Prostate gland (tissue), 2 donors: ENCODE data around the gene FOXG1. TPM values are rescaled to one million over a fixed set of nuclear protein-coding genes. Genes with fewer than 3 reads are reported as not detected.

Experiments used
- DNase-seq: peaks from one replicate; pipeline ENCODE4 v3.0.0-alpha.2; 2019; ENCODE audit warnings: low spot score
- H3K27ac ChIP-seq, 2 donors: fragments of 200-600 bp; sonication (generic); 2 replicates each; pipeline ENCODE4 v1.5.1; 2017 to 2019
- H3K27me3 ChIP-seq: fragments of 200-600 bp; sonication (generic); replicated peaks from 2 replicates; pipeline ENCODE4 v1.5.1; 2019; ENCODE audit not compliant: insufficient read depth
- H3K36me3 ChIP-seq, 2 donors: fragments of 200-600 bp; sonication (generic); 1 replicate in 1 of 2; 2 replicates in 1 of 2; pipeline versions ENCODE4 v1.5.1 to v1.8.1; 2017 to 2019
- H3K4me1 ChIP-seq: fragments of 200-600 bp; sonication (generic); replicated peaks from 2 replicates; pipeline ENCODE4 v1.5.1; 2019
- H3K4me3 ChIP-seq, 2 donors: fragments of 200-600 bp; sonication (generic); 2 replicates each; pipeline ENCODE4 v1.5.1; 2017 to 2019
- H3K9me3 ChIP-seq: fragments of 200-600 bp; sonication (generic); 2 replicates; pipeline ENCODE4 v1.5.1; 2017
- CTCF ChIP-seq, 4 experiments: fragments of 200-600 bp in 2 of 4; fragments of 450-650 bp in 2 of 4; sonication (generic) in 2 of 4; IDR thresholded peaks; 1 replicate in 3 of 4; 2 replicates in 1 of 4; pipeline ENCODE4 v1.5.1; 2016 to 2019; ENCODE audit warnings: antibody characterized with exemption in 4 of 4, mild to moderate bottlenecking in 2 of 4, moderate library complexity in 2 of 4
- POLR2A ChIP-seq: fragments of 450-650 bp; IDR thresholded peaks from one replicate; pipeline ENCODE4 v1.6.1; 2016; ENCODE audit warnings: antibody characterized with exemption, mild to moderate bottlenecking
- POLR2AphosphoS5 ChIP-seq: sonication (generic); formaldehyde crosslinking; IDR thresholded peaks from one replicate; pipeline ENCODE4 v1.6.1; 2017; ENCODE audit warnings: antibody characterized with exemption
- WGBS: methylation state at CpG from one replicate; pipeline ENCODE4 v1.1.5; 2018; 5-methylcytosine and 5-hydroxymethylcytosine counted together
- intact Hi-C: fragments of 100-400 bp; cut with DNase I; formaldehyde crosslinking; loops from one replicate; pipeline ENCODE4 v1.14.2; 2022
- total RNA-seq, 2 donors: library from RNA; depleted of rRNA; stranded (reverse); fragments of >200 nt; gene quantifications; one replicate each; pipeline ENCODE4 v1.1.0, GENCODE V29; 2016

Gene FOXG1
- total RNA-seq, 2 donors from 2014 or later = 1.6 TPM; not detected in 1

- Histone ChIP-seq H3K36me3 (no peaks in the 10 kb centered on the region), H3K27ac (no peak overlapping the region), H3K4me1 (no peaks in the 10 kb centered on the region), H3K27me3 (peaks cover 21% of the 10 kb centered on the region), H3K4me3 (no peak overlapping the region), H3K9me3 (no peaks in the 10 kb centered on the region)
- intact Hi-C loops = no loop called here
- DNase-seq = no peak
- TF ChIP-seq POLR2AphosphoS5 (no peak), POLR2A (no peak), CTCF (IDR thresholded peaks at IDR 0.05) (no peak)
These were observed 12.9 kb downstream of the FOXG1 start for GRCh38 chr14:28779456-28779855.

DNA sequence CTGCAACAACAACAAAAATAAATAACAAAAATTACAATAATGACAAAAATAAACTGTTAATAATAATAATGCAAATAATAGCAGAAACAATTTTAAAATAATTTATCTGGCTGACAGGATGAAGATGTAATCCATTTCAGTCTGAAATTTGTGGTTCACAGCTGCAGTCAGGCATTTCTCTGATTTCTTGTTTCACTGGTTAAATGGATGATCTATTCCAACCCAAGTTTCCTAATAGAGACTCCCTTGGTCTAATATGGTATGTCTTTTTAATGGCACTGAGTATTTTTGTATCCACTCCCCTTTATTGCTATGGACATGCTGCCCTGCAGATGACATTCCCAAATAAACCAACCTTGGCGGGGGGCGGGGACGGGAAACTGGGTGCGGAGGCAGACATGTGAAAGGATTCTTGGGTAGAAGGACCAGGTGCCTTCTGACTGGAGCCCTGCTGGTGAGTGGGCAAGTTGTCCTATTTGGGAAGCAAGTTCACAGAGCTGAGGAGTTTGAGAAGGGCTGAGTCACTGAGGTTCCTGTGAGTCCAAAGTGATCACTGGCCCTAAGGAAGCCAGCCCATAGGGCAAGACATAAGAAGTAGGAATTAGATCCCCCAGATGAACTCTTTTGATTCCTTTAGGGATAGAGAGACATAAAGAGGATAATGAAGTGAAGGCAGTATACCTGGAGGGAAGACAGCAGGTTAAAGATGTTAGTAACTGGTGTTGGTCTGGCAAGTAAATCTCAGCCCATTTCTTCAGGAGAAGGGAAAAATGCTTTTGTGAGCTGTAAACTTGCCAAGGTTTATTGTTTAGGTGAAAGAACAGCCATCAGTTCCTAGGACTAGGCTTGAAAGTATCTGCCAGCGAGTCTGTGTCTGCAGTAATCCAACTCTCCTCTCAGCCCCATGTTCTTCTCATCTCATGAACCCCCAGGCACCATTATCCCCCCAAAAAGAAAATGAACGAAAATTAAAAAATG lies 14.5 kb downstream of the FOXG1 start:
- Histone ChIP-seq H3K4me3 (no peak overlapping the region), H3K9me3 (no peaks in the 10 kb centered on the region), H3K36me3 (no peaks in the 10 kb centered on the region), H3K27ac (no peak overlapping the region), H3K27me3 (peaks cover 10% of the 10 kb centered on the region), H3K4me1 (no peaks in the 10 kb centered on the region)
- no peak for DNase-seq
- WGBS = 11% methylated on average over 6 of the region's 6 CpGs
- TF ChIP-seq CTCF (IDR thresholded peaks at IDR 0.05) (no peak), POLR2AphosphoS5 (no peak), POLR2A (no peak)
- intact Hi-C loops = no loop called here

DNA sequence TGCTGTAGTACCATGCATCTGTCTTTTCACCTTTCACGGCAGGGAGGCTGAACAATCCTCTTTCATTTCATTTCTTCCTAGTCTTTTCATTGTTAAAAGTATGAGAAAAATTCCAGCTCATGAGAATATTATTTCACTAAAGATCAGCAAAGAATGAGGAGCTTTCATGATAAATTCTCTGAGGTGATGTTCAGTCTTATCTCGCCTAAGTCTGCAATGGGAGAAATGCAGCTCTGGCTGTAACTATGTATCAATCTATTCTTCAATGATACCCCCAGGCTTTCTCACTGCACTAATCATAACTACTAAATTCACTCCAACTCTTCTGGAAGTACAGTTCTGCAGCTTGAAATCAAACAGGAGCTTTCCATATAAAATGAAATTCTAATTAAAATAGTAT lies 15.7 kb downstream of the FOXG1 start:
- 21% methylated on average over 2 of the region's 2 CpGs for WGBS
- Histone ChIP-seq H3K4me1 (no peaks in the 10 kb centered on the region), H3K36me3 (no peaks in the 10 kb centered on the region), H3K27me3 (peaks cover 10% of the 10 kb centered on the region), H3K27ac (no peak overlapping the region), H3K4me3 (no peak overlapping the region), H3K9me3 (no peaks in the 10 kb centered on the region)
- no peak for DNase-seq
- intact Hi-C loops = no loop called here
- TF ChIP-seq CTCF (IDR thresholded peaks at IDR 0.05) (no peak), POLR2AphosphoS5 (no peak), POLR2A (no peak)

- peaks cover 3% of the 10 kb centered on the region for H3K27me3 ChIP-seq
These were observed 17.1 kb downstream of the FOXG1 start for GRCh38 chr14:28783664-28784063.

More at GRCh38 chr14:28783664-28784063, 17.1 kb downstream of the FOXG1 start:
- H3K4me3 ChIP-seq = no peak overlapping the region
- TF ChIP-seq CTCF (IDR thresholded peaks at IDR 0.05) (no peak), POLR2AphosphoS5 (no peak), POLR2A (no peak)
- intact Hi-C loops = no loop called here
- H3K4me1 ChIP-seq = no peaks in the 10 kb centered on the region
- no peak for DNase-seq
- WGBS = 10% methylated on average over 4 of the region's 4 CpGs
- H3K9me3 ChIP-seq = no peaks in the 10 kb centered on the region
- H3K27ac ChIP-seq = no peak overlapping the region
- H3K36me3 ChIP-seq = no peaks in the 10 kb centered on the region
